Activated CD4-positive, alpha-beta memory T cell treated with anti-CD3 and anti-CD28 coated beads for 36 hours (primary cell): ENCODE data around the gene PSTPIP1. TPM values are rescaled to one million over a fixed set of nuclear protein-coding genes. Genes with fewer than 3 reads are reported as not detected.

ENCODE experiments used
- CTCF ChIA-PET: fragments of 350-600 bp; sonication (Branson Sonifier 250); formaldehyde crosslinking; loops from one replicate; lab custom pipeline; 2021; ENCODE audit warnings: antibody characterized with exemption, inconsistent platforms; lab: Charles Lee
- POLR2A ChIA-PET: fragments of 350-600 bp; sonication (Branson Sonifier 250); formaldehyde crosslinking; loops from one replicate; lab custom pipeline; 2021; ENCODE audit warnings: antibody characterized with exemption; lab: Charles Lee
- DNase-seq: peaks from one replicate; pipeline ENCODE4 v3.0.0-alpha.2; 2020
- H3K27ac Mint-ChIP-seq: one replicate; pipeline ENCODE4 v1.8.0; 2021; ENCODE audit warnings: mixed read lengths
- H3K27me3 Mint-ChIP-seq: one replicate; pipeline ENCODE4 v1.8.0; 2021; ENCODE audit warnings: mixed read lengths
- H3K36me3 Mint-ChIP-seq: one replicate; pipeline ENCODE4 v1.8.0; 2021; ENCODE audit warnings: mixed read lengths
- H3K4me1 Mint-ChIP-seq: one replicate; pipeline ENCODE4 v1.8.0; 2021; ENCODE audit warnings: low read depth, mixed read lengths
- H3K4me3 Mint-ChIP-seq: one replicate; pipeline ENCODE4 v1.8.0; 2021; ENCODE audit warnings: mild to moderate bottlenecking, mixed read lengths
- H3K9me3 Mint-ChIP-seq: one replicate; pipeline ENCODE4 v1.8.0; 2021; ENCODE audit warnings: mixed read lengths
- intact Hi-C: fragments of 100-400 bp; cut with micrococcal nuclease; formaldehyde crosslinking; loops from one replicate; pipeline ENCODE4 v1.15.1; 2023
- total RNA-seq, 2 experiments: library from RNA; stranded (reverse); gene quantifications; one replicate each; pipeline ENCODE4 v1.2.3, GENCODE V29; 2021

PSTPIP1 gene
- total RNA-seq, 2 experiments from 2014 or later, result 155 to 164 TPM

GRCh38 chr15:77021088-77021481, 26.2 kb downstream of the PSTPIP1 start:
- Mint-ChIP-seq H3K4me3 (no peak overlapping the region), H3K4me1 (peaks cover 74% of the 10 kb centered on the region), H3K9me3 (no peaks in the 10 kb centered on the region), H3K27ac (peak overlapping the region; percentile 98), H3K27me3 (no peaks in the 10 kb centered on the region), H3K36me3 (peaks cover 42% of the 10 kb centered on the region)
- no peak for DNase-seq
- POLR2A ChIA-PET, result interaction anchor here (1.5 to 2.9 kb wide), 2 partner anchors 23 to 25 kb away, joined by 9 to 21 read pairs; partner anchors contain the start of gene PSTPIP1
- CTCF ChIA-PET, result interaction anchor here (2.0 to 5.3 kb wide), 3 partner anchors 12 to 47 kb away, joined by 9 to 77 read pairs (median 60); partner anchors contain the start of gene PSTPIP1
- intact Hi-C loops, result loop anchor here (1.0 to 5.0 kb wide), 3 partner anchors 8 to 119 kb away; no protein-coding TSS in a partner anchor

GRCh38 chr15:77021803-77022381, 27.0 kb downstream of the PSTPIP1 start:
- H3K27me3 Mint-ChIP-seq, result no peaks in the 10 kb centered on the region
- CTCF ChIA-PET, result interaction anchor here (0.8 to 5.3 kb wide), 7 partner anchors 12 to 522 kb away, joined by 3 to 77 read pairs (median 6); partner anchors contain the start of gene PSTPIP1
- H3K4me3 Mint-ChIP-seq, result peak overlapping the region; percentile 33
- H3K27ac Mint-ChIP-seq, result peak overlapping the region; percentile 98
- DNase-seq, result peak; percentile 77
- H3K36me3 Mint-ChIP-seq, result peaks cover 43% of the 10 kb centered on the region
- intact Hi-C loops, result loop anchor here (1.0 to 5.0 kb wide), 5 partner anchors 9 to 120 kb away; no protein-coding TSS in a partner anchor
- POLR2A ChIA-PET, result interaction anchor here (0.9 to 2.9 kb wide), 5 partner anchors 9 to 34 kb away, joined by 3 to 21 read pairs (median 9); partner anchors contain the start of gene PSTPIP1
- peaks cover 71% of the 10 kb centered on the region for H3K4me1 Mint-ChIP-seq
- no peaks in the 10 kb centered on the region for H3K9me3 Mint-ChIP-seq

DNA sequence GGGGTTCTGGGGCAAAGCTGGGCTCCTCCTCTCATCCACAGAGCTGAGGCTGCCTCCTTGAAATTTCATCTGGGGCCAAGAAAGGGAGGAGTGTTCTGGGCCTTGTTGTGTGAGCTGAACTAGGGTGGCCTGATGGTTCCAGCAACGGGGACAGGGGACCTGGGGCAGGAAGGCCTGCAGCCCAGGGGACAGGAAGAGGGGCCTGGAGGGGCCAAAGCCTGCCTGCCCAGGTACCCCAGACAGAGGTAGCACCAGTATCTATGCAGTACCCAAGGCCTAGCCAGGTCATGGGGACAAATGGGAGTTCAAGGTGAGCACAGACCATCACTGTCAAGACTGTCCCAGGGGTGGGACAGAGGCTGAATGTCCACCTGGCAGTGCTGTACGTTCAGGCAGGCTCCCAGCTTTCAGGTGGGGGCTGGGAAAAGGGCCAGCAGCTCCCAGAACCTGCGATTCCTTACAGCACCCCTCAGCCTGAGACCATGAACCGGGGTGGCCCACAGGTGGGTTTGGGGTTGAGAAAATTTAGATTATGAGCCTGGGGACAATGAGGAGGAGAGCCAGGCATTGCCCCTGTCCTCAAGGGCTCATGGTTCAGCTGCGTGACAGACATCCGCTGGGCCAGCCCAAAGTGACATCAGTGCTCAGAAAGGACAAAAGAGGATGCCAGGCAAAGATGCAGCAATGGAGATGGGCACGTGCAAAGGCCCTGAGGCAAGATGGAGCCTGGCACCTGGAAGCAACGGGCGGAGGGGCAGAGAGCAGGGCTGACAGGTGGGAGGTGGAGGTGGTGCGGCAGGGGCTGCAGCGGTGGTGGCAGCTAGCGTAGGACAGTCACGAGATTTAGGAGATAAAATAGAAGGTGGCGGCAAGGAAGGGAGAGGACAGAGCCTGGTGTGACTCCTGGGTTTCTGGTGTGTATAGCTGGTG, 28.0 kb downstream of the PSTPIP1 start:
- intact Hi-C loops, result loop anchor here (1.0 to 5.0 kb wide), 3 partner anchors 35 to 121 kb away; no protein-coding TSS in a partner anchor
- CTCF ChIA-PET, result interaction anchor here (0.7 to 5.3 kb wide), 25 partner anchors 8 to 520 kb away, joined by 3 to 77 read pairs (median 5); partner anchors contain the start of gene PSTPIP1
- H3K27me3 Mint-ChIP-seq, result no peaks in the 10 kb centered on the region

DNA sequence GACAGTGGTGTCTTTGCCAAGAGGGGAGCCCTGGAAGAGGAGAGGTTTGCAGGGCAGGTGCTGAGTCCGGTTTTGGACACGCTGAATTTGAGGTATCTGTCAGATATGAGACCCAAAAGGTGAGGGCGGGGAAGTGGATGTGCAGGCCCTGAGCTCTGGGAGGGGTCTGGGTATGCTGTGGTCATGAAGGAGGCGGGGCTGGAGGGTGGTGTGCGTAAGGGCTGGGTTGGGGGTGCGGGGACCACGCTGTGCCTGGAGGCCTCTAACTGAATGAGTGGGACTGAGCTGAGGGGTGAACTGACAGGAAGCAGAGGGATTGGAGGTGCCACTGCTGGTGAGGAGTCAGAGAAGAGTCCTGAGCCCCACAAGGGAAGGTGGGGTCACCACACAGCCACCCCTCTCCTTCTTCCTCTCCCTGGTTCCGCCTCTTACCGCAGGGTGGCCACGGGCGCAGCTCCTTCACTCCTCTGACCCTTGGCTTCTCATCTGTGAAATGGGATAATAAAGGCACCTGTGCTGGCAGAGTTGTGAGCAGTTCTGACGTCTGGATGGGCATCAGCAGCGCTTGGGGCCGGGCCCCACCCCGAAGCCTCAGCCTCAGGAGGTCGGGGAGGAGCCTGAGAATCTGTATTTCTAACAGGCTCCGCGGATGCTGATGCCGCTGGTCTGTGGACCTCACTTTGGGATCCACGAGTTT, 28.8 kb downstream of the PSTPIP1 start:
- no peak overlapping the region for H3K4me3 Mint-ChIP-seq
- DNase-seq, result no peak
- peak overlapping the region; percentile 98 for H3K27ac Mint-ChIP-seq
- CTCF ChIA-PET, result interaction anchor here (0.7 to 5.3 kb wide), 24 partner anchors 8 to 520 kb away, joined by 3 to 77 read pairs (median 4); partner anchors contain the start of gene PSTPIP1
- no peaks in the 10 kb centered on the region for H3K27me3 Mint-ChIP-seq
- intact Hi-C loops, result loop anchor here (5.0 kb wide), 1 partner anchor 121 kb away; no protein-coding TSS in a partner anchor
- POLR2A ChIA-PET, result interaction anchor here (0.8 to 2.9 kb wide), 3 partner anchors 10 to 28 kb away, joined by 4 to 21 read pairs (median 4); partner anchors contain the start of gene PSTPIP1
- H3K36me3 Mint-ChIP-seq, result peaks cover 41% of the 10 kb centered on the region
- H3K9me3 Mint-ChIP-seq, result no peaks in the 10 kb centered on the region
- H3K4me1 Mint-ChIP-seq, result peaks cover 57% of the 10 kb centered on the region

More for the DNA sequence above, 28.0 kb downstream of the PSTPIP1 start:
- peaks cover 48% of the 10 kb centered on the region for H3K36me3 Mint-ChIP-seq
- H3K4me3 Mint-ChIP-seq, result no peak overlapping the region
- H3K27ac Mint-ChIP-seq, result peak overlapping the region; percentile 98
- POLR2A ChIA-PET, result interaction anchor here (0.8 to 2.9 kb wide), 7 partner anchors 9 to 35 kb away, joined by 3 to 21 read pairs (median 4); partner anchors contain the start of gene PSTPIP1
- no peak for DNase-seq
- no peaks in the 10 kb centered on the region for H3K9me3 Mint-ChIP-seq
- H3K4me1 Mint-ChIP-seq, result peaks cover 65% of the 10 kb centered on the region

GRCh38 chr15:77024273-77025082, 29.6 kb downstream of the PSTPIP1 start:
- intact Hi-C loops, result loop anchor here (5.0 kb wide), 1 partner anchor 122 kb away; no protein-coding TSS in a partner anchor
- Mint-ChIP-seq H3K27ac (peak overlapping the region; percentile 98), H3K4me3 (no peak overlapping the region), H3K27me3 (no peaks in the 10 kb centered on the region), H3K9me3 (no peaks in the 10 kb centered on the region), H3K36me3 (peaks cover 43% of the 10 kb centered on the region), H3K4me1 (peaks cover 49% of the 10 kb centered on the region)
- ChIA-PET CTCF (interaction anchor here (0.7 to 5.3 kb wide), 23 partner anchors 9 to 840 kb away, joined by 3 to 77 read pairs (median 5); partner anchors contain the start of gene PSTPIP1), POLR2A (interaction anchor here (0.8 kb wide), 1 partner anchor 11 kb away, joined by 4 read pairs; no protein-coding TSS in a partner anchor)
- peak; percentile 72 for DNase-seq

DNA sequence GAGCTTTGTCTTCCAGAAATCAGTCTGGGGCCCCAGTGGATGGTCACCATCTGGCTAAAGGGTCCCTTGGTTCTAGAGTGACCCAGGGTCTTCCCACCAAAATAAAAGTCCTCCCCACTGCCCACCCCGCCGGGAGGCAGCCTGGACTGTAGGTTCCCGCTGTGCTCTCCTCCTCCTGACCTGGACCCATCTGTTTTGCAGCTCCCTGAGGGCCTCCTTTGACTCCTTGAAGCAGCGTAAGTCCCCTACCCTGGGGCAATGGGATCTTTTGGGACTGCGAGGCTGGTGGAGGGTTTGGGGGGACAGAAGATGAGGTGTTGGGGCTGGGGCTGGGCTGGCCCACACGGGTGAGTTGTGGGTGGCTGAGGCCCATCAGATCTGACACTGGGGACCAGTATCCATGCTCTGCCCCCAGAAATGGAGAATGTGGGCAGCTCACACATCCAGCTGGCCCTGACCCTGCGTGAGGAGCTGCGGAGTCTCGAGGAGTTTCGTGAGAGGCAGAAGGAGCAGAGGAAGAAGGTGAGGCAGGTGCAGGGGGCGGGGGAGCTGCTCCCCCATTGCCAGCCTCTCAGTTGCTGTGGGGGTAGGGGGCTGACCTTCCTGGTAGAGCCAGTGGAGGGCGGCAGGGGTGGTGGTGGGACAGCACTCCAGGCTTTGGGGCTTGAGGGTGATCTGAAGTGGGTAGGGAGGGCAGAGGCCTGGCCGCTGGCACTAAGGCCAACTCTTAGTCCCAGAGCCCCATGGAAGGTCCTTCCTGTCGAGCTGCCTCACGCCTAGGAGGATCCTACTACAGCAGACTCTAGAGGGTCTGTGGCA, 30.4 kb downstream of the PSTPIP1 start:
- DNase-seq, result no peak
- Mint-ChIP-seq H3K4me1 (peaks cover 41% of the 10 kb centered on the region), H3K27me3 (no peaks in the 10 kb centered on the region), H3K9me3 (no peaks in the 10 kb centered on the region), H3K27ac (peak overlapping the region; percentile 69), H3K4me3 (no peak overlapping the region), H3K36me3 (peaks cover 38% of the 10 kb centered on the region)
- POLR2A ChIA-PET, result no interaction called here
- intact Hi-C loops, result no loop called here
- CTCF ChIA-PET, result interaction anchor here (0.7 to 5.3 kb wide), 13 partner anchors 8 to 841 kb away, joined by 3 to 77 read pairs (median 5); partner anchors contain the start of gene PSTPIP1

DNA sequence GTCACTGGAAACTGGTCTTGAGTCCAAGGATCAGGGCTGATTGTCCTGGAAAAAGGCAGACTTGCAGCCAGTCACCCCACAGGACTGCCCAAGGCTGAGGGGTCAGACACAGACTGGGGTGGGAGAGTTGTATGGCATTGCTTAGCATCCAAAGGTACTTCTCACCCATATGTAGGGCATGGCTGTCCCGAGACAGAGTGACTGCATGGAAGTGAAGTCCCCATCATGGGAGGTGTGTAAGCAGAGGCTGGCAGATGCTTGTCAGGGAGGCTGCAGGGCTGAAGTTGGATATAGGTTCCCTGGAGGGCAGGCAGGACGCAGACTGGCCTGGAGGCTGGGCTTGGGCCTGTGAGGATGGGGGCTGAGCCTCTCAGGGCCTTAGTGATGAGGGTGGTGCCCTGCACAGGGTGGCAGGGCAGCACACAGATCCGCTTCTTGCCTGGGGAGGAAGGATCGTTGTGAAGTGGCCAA, 31.1 kb downstream of the PSTPIP1 start:
- H3K27ac Mint-ChIP-seq, result peak overlapping the region; percentile 69
- no peak overlapping the region for H3K4me3 Mint-ChIP-seq
- POLR2A ChIA-PET, result no interaction called here
- DNase-seq, result peak; percentile 6
- H3K27me3 Mint-ChIP-seq, result no peaks in the 10 kb centered on the region
- no peaks in the 10 kb centered on the region for H3K9me3 Mint-ChIP-seq
- peaks cover 36% of the 10 kb centered on the region for H3K36me3 Mint-ChIP-seq
- CTCF ChIA-PET, result interaction anchor here (1.6 to 5.3 kb wide), 4 partner anchors 13 to 517 kb away, joined by 3 to 77 read pairs (median 8); no protein-coding TSS in a partner anchor
- peaks cover 34% of the 10 kb centered on the region for H3K4me1 Mint-ChIP-seq
- intact Hi-C loops, result no loop called here

DNA sequence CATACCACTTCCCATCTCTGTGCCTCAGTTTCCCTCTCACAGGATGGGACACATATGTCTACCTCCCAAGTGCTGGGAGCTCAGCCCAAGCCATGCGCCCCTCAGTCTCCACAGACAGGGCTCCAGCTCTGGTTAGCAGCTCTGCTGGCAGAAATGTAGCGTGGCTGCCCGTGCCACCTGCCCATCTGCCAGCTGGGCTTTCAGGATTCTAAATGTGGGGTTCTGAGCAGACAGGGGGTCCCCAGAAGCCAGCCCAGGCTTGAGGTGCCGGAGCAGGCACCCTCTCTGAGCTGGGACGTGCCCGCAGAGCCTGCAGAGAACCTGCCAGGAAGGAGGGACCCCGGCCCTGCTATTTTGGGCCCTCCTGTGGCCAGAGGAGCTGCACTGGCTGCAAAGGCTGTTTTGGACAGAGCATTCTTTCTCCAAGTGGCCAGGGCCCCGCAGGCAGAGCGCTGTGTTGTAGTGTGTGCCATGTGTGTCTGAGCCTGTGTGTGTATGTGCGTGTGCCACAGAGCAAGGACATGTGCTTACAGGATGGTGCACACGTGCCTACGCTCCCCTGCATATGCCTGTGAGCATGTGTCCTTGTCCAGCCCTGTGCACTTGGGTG, 31.7 kb downstream of the PSTPIP1 start:
- CTCF ChIA-PET, result interaction anchor here (0.8 to 2.6 kb wide), 4 partner anchors 50 to 517 kb away, joined by 3 to 9 read pairs (median 5); no protein-coding TSS in a partner anchor
- DNase-seq, result peak; percentile 6
- Mint-ChIP-seq H3K27me3 (no peaks in the 10 kb centered on the region), H3K36me3 (peaks cover 41% of the 10 kb centered on the region), H3K27ac (peak overlapping the region; percentile 69), H3K4me3 (no peak overlapping the region), H3K4me1 (peaks cover 28% of the 10 kb centered on the region), H3K9me3 (no peaks in the 10 kb centered on the region)
- POLR2A ChIA-PET, result no interaction called here
- intact Hi-C loops, result no loop called here

DNA sequence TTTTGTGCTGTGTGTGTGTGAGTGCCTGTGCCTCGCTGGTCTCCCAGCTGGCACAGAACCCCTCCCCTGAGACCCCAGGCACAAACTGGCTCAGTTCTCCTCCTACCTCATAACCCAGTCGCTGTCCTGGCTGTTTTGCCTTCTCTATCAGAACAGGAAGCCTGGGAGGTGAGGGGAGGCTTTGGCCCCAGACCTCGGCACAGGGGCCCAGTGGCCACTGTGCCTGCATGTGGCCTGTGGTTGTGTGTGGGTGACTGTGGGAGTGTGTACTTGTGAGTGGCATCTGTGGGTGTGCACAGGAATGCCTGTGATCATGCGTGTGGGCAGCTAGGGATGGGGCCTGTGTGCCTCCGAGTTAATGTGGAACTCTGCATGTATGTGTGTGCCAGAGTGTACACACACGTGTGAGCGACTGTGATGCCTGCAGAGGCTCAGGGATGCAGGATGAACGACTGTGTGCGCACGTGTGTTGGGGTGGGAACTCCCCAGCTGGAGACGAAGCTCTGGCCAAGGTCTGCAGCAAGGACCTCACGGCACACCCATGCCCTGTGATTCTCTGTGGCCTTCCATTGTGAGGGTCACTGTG, 32.3 kb downstream of the PSTPIP1 start:
- Mint-ChIP-seq H3K4me1 (peaks cover 22% of the 10 kb centered on the region), H3K27me3 (no peaks in the 10 kb centered on the region), H3K4me3 (no peak overlapping the region), H3K27ac (peak overlapping the region; percentile 69), H3K36me3 (peaks cover 42% of the 10 kb centered on the region), H3K9me3 (no peaks in the 10 kb centered on the region)
- POLR2A ChIA-PET, result no interaction called here
- intact Hi-C loops, result no loop called here
- DNase-seq, result peak; percentile 7
- CTCF ChIA-PET, result interaction anchor here (0.8 to 1.7 kb wide), 3 partner anchors 51 to 124 kb away, joined by 3 to 7 read pairs (median 3); no protein-coding TSS in a partner anchor
